Measurements from ENCODE around the gene GOLGA6A.
"Not testable (repeated sequence)": the region's sequence is repeated elsewhere in the genome, so short reads cannot be mapped to it uniquely, and the experiment has no call there.

GOLGA6A gene

DNA sequence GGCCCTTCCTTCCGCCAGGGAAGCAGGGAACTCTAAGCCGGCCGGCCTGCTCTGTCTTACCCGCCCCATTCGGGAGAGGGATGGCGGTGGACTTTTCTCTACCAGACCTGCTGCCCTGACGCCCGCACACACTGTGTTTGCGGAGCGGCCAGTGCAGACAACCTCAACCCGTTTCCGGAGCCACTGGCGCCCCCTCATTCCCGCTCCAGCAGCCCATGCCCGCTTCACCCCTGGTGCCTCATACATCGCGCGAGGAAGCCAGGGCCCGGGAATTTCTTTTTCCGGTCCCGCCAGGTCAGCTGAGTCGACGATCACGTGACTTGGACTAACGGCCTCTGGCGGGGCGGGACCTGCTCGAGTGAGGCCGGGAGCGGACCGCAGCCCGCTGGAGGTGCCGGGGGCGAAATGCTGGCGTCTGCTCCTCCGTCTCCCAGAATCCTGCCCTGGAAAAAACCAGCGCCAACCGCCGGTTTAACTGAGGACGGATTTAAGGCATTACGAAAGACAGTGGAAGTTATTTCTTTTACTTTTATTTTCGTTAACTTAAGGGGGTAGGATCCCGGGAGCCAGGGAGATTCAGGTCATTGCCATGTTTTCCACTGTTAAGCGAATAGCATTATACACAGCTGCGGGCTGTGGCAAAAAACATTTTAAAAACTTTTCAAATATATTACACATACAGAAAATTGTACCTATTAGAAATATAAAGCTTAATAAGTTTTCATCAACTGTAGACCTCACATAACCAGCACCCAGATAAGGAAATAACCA lies 17.8 kb upstream of the GOLGA6A start:
- not testable (repeated sequence) for DNase-seq

DNA sequence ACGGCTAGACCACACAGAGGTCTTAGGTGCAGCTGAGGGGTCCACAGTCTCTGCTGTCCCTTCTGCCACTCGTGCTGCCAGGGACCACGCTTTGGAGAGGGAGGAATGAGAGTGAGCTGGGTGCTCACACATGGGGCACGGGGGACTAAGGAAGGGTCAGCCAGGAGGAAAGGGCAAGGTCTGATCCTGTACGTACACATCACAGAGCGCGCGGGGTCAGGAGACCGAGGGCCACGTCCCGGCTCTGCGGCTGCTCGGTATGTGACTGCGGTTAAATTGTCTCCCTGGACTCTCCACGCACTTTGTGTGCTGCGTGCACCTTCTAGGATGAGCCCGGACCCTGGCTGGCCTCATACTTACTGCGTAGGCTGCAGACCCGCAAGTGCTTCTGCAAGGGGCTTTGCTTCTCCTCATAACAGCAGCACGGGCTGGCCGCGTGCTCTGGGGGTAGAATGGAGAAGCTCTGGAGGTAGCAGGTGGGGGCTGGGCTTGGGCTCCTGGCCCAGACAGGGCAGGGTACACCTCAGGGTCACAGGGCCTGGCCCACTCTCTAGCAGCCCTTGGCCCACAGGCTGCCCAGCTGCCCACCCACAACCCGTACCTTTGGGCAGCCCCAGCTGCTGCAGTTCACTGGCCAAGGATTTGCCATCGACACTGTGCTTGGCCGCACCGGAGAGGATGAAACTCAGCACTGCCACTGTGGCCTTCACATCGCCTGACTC lies 14.6 kb upstream of the GOLGA6A start:
- DNase-seq, result not testable (repeated sequence)

DNA sequence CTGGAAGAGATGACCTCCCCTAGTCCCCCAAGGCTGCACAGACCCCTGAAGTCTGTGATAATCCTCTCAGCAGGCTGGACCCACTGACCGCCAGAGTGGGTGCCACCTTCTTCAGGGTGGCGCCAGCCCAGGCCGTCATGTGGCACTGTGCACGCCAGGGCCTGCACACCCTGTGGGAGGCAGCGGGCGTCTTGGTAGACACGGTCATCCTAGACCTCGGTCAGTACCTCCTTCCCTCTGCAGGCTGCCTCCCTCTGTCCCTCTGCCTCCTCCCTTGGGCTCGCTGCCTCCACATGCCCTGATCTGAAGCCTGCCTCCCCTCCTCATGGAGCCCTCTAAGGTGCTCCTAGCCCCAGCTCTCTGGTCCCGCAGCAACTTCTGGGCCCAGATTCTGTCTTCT lies 13.3 kb upstream of the GOLGA6A start:
- DNase-seq, result not testable (repeated sequence)

DNA sequence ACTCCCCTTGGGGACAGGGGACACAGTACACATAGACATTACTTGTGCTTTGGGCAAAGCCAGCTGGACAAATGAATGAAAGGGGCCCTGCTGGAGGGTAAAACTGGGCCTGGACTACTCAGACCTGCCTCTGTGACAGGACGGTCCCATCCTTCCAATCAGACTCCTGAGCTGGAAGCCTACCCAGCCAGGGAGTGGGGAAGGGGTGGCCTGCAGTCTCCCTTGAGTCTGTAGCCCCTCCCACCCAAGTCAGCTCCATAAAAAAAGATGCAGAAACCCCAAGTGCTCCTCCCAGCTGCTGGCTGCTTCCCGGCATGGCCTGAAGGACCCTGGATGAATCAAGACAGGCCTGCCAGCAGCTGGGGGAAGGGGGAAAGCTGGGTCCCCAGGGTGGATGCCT lies 12.2 kb upstream of the GOLGA6A start:
- not testable (repeated sequence) for DNase-seq

DNA sequence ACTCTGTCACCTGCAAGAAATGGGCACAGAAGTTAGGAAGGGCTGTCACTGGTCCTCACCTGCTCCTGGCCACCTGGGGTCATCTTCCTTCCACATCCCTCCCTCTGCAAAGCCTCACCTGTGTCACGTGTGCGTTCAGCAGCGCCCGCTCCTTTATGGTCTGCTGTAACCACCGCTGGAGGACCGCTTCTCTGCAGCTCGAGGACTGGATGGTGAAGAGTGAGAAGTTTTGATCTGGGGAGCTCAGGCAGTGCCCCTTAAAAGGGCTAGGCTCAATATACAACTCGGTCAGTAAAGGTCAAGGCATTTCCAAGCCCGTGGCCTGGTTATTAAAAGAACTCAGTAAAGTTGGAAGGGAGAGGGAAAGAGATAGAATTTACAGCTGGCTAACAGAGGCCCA lies 6.6 kb downstream of the GOLGA6A start:
- DNase-seq, result not testable (repeated sequence)

DNA sequence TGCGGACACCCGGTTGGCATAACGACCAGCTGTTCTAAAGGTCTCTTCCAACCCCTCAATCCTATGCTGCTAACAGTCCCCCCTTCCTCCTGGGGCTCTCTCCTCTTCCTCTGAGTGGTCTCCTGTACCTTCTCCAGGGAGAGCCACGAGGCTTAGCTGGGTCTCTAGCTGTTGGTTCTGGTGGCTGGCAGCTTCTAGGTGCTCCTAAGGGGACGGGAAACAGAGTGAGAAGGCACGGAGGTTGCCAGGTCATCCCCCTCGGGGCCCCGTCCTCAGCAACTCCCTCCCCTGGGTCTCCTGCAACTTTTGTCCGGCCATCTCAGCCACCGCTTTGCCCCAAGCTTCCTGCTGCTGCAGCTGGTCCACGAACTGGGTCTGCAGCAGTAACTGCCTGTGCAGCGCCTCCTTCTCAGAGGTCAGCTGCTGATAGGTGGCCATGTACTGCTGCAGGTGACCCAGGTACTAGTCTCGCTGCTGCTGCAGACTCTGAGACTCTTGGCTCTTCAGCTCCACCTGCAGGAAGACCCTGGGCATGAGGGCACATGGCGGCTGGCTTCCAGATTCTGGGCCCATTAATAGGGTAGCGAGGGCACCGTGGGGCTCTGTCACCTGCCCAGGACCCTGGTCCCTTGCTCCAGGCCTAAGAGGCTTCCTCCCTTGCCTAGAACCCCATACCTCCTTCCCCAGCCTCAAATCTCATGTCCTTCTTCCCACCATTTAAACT lies 9.6 kb downstream of the GOLGA6A start:
- DNase-seq, result not testable (repeated sequence)

DNA sequence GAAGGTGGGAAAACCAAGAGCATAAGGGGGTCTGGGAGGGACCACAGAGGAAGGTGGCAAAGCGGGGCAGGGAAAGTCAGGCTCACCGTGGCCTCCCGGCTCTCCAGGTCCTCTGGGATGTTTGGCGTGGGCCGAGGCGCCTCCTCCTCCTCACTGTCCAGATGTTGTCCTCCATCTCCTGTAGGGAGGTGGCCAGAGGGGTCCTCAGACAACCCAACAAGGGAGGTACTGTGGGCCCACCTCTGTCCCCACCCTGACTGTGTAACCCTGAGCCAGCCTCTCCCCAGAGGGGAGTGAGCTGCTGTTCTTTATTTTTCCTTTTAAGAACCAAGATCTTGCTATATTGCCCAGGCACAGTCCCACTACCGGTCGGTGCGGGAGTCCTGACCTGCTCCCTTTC lies 10.2 kb downstream of the GOLGA6A start:
- not testable (repeated sequence) for DNase-seq

DNA sequence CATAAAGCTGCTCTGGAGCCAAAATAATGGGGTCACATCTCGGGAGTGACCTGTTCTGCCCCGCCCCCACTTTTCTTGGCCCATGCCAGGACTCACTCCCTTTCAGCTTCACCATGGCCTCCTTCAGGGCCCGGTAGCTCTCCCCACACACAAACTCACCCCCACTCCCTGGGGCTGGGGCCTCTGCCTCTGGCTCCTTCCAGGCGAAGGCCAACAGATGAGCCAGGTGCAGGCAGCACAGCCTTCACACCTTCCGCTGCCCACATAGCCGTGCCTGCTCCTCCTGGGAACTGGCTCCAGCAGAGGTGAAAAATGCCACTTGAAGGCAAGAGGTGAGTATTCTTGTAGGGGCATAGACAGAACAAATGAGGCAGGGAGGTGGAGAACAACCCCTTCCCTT lies 10.7 kb downstream of the GOLGA6A start:
- DNase-seq, result not testable (repeated sequence)

DNA sequence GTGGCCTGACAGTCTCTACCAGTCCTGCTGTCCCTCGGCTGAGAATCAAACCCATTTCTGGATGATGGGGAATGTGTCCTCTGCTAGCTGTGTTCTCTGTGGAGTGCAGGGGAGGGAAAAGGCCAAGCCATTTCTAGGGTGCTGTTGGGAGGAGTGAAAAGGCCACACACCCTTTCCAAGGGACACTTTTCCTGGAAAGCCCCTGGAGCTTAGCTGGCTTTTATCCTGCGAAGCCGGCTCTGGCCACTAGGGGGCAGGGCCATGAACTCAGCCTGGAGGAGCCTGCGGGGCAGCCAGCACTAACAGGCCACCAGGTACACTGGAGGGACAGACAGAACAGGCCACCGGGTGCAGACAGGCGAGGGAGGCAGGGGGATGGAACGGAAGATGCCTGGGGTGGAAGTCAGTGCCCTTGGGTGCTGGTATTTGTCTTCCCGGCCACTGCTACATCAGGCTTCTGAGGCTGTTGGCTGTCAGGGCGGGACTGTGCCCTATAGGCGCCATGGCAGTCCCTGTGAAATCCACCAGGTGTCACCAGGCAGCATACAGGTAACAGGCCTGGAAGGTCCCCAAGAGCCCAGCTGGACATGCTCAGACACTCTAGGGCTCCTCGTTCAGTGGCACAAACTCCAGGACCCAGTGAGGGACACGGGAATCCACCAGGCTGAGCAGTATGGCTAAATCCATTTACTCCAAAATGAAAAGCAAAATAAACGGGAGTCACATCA lies 16.5 kb downstream of the GOLGA6A start:
- not testable (repeated sequence) for DNase-seq

DNA sequence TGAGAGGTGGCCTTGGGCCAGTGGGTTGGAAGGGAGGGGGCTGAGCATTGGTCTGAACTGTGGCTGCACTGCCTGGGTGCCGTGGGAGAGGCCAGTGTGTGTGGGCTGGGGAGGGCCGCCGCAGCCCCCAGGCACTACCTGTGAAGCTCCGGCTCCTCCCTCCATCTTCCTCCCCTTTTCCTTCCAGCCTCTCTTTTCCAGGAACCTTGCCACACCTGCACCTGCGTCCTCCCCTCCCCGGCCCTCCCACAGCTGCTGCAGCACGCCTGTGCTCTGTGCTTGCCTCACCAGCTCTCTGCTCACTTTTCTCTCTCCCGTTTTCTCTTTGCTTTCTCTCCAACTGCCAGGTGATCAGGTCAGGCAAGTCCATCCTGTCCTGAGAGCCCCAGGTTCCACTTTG lies 17.5 kb downstream of the GOLGA6A start:
- DNase-seq, result not testable (repeated sequence)

DNA sequence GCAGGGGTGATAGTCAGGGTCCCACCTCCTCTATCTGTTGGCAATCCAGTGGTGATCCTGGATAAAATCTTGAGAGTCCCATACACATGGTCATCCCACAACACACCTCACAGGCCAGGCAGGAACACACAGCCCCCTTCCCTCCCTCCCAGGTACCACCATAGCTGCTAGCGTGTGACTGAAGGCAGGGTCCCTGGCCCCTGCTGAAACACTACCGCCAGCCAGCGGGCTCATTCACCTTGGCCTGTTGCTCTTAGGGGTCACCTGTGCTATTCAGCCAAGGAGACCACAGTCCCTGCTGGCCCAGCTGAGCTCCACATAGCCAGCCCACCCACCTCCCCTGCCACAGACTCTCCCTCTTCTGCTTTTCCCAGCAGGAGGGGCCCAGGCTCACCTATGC lies 18.2 kb downstream of the GOLGA6A start:
- not testable (repeated sequence) for DNase-seq

DNA sequence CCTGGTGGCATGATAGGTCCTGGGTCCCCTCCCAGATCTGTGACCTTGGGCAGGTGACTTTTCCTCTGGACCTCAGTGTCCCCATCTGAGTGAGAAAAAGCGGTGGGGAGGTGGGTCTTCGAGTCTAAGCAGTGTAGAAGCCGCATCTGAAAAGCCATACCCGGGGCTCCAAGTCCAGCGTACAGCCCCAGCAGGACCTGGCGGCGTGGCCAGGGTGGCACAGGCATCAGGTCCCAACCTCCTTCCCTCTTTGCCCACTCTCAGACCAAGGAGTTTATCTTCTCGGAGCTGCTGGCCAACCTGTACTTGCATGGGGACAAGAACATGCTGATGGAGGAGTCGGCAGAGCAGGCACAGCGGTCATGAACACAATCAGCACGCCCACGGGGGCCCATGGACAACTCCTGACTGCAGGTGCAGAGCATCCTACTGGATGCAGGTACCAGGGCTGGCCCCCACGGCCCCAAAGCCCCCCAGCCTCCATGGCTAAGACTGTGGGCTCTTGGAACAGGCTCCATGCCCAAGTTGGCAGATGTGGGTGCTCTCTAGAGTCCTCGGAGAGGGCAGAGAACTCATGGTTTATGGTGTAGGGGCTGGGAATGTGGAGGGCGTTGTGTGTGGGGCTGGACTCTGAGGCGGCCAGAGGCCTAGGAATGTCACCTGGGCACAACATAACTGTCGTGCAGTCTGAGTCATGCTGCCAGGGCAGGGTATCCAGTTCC lies 18.8 kb downstream of the GOLGA6A start:
- not testable (repeated sequence) for DNase-seq

DNA sequence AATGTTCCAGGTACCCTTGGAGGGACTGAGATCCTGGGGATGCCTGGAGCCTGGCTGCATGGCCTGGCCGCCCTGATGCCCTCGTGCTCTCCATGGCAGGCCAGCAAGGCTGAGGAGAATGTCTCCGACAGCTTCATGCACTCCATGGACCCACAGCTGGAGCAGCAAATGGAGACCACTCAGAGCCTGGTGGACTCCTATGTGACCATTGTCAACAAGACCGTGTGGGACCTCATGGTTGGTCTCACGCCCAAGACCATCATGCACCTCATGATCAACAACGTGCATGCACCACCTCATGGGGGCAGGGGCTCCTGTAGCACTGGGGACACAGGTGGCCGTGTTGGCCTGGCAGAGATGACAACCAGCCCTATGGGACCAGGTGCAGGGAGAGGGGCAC lies 19.7 kb downstream of the GOLGA6A start:
- no peak for DNase-seq

DNA sequence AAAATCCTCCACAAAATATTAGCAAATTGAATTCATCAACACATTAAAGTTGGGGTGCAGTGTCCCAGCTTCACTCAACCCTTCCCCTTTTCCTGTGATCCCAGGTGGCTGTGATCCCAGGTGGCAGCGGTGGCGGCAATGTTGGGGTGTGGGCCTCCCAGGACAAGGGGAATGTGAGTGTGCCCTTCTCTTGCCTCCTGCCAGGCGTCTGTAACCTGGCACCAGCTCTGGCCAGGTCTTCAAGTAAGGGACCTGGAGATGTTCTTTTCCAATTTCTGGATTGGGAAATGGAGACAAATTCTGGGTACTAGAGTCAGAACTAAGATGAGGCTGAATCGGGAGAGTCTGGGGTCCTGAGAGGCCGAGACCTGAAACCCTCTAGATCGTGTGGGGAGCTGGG lies 20.1 kb downstream of the GOLGA6A start:
- no peak for DNase-seq

DNA sequence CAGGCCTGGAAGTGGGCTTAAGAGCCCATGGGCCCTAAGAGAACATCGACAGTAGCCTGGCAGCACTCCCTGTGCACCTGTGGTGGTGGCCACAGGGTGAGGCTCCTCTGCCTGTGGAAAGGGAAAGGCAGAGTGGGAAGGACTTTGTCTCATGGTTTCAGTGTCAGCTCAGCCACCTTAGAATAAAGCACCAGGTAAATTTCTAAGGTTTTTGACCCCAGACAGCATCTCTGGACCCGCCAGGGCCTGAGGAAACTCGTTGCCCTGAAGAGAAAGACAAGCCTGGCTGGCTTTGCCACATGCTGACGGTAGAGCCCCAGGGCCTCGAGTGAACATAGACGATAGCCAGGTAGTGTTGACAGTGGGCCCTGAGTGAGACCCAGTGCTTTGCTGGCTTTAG lies 22.1 kb downstream of the GOLGA6A start:
- no peak for DNase-seq

DNA sequence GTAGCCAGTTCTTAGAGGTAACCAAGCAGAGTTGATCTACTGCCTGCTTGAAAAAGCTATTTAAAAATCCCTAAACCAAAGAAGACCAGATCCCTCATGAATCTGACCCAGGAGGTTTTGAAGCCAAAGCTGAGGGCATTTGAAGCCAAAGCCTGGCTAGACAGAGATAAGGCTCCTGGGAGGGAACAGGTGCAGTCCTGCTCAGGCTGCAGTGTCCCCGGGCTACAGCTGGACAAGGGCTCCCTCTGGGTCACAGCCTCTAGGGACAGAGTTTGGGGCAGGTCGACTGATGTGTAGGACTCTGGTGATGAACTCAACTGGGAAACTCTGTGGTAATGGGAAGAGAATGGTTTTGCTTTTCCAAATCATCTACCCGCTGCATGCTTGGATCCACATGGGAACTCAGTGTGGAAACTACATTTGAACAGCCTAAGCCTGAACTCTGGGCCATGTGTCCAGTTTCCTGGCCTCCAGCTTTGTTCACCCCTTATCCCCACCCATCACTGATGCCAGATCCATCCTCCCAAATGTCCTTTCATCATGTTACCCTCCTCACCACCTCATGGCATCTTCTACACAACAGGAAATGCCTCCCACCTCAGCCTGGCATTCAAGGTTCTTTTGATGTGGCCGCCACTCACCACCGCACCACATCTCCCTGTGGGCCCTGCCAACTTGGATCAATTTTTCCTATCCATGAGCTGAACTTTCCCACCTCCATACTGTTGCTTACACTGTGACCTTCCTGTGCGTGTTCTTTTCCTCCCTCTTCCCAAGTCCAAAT lies 23.1 kb downstream of the GOLGA6A start:
- not testable (repeated sequence) for DNase-seq

DNA sequence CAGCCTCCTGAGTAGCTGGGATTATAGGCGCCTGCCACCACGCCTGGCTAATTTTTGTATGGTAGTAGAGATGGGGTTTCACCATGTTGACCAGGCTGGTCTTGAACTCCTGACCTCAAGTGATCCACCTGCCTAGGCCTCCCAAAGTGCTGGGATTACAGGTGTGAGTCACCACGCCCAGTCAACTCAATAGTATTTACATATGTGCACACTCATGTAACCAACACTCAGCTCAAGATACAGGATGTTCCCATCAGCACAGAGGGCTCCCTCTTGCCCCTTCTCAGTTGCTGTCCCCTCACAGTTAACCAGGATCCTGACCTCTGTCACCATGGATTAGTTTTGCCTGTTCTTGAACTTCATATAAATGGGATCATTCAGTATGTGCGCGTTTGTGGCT lies 26.0 kb downstream of the GOLGA6A start:
- DNase-seq, result not testable (repeated sequence)

DNA sequence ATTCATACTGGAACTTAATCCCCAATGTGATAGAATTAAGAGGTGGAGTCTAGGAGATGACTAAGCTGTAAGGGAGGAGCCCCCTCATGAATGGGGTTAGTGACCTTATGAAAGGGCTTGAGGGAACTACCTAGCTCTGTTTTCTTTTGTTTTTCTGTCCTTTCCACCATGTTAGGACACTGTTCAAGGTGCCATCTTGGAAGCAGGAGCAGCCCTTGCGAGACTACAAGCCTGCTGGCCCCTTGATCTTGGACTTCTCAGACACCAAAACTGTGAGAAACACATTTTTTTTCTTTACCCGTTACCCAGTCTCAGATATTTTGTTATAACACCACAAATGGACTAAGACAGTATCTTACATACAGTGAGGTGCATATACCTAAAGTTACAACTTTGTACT lies 26.5 kb downstream of the GOLGA6A start:
- no peak for DNase-seq

DNA sequence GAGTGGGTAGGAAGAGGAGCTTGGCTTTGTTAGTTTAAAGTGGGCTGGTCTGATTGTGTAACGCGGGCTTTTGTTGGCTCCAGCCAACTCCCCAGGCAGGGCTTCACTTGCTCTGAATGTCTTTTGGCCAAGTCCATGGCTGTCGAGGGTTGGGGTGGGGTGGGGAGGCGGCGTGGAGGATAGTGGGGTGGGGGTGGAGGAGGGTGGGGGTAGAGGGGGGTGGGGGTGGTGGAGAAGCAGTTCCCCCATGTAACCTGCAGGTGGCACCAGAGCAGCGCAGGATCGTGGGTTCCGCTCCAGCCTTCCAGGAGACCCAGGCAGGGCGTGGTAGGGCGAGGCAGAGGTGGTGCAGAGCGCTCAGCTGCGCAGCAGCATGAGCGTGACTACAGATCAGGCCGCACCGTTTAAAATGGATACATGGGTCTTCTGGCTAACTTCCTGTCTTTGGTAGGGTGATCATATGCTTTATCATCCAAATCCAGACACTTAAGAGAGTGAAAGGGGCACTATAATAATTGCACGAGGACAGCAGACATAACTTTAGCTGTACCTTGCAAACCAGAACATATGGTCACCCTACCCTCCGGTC lies 28.3 kb downstream of the GOLGA6A start:
- DNase-seq, result peak; percentile 59

DNA sequence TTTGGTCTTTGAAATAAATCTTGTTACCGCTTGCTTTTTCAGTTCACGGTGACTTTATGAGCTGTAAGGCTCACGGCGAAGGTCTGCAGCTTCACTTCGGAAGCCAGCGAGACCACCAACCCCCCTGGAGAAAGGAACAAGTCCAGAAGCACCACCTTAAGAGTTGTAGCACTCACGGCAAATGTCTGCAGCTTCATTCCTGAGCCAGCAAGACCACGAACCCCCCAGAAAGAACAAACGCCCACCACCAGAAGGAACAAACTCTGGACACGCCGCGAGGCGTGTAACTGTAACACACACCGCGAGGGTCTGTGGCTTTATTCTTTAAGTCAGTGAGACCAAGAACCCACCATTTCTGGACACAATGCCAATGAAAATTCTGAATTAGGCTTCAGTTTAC lies 28.8 kb downstream of the GOLGA6A start:
- DNase-seq, result no peak

All from NCI-H1694 (cell line).